H1 (cell line): Measurements from ENCODE around the gene CLBA1.
A peak's percentile ranks its signal among the peaks of the same experiment; 100 is the strongest.

ENCODE experiments used
- BCL11A ChIP-seq, 2 experiments: IDR thresholded peaks; one replicate each; pipeline ENCODE4 v1.6.1; 2011; ENCODE audit warnings: low read depth in 2 of 2, low read length in 2 of 2, mild to moderate bottlenecking in 2 of 2
- CEBPB ChIP-seq: IDR thresholded peaks from 2 replicates; pipeline ENCODE4 v1.6.1; 2012; ENCODE audit warnings: low read depth, low read length
- EZH2 ChIP-seq: fragments of 200-600 bp; sonication (generic); IDR thresholded peaks from 2 replicates; pipeline ENCODE4 v1.7.1; 2012; ENCODE audit warnings: low read depth, mild to moderate bottlenecking, moderate library complexity, low read length, inconsistent platforms; ENCODE audit not compliant: severe bottlenecking
- POLR2A ChIP-seq, 2 experiments: IDR thresholded peaks; 1 replicate in 1 of 2; 2 replicates in 1 of 2; pipeline ENCODE4 v1.6.1; 2011; ENCODE audit warnings: low read depth in 2 of 2, low read length in 2 of 2, mild to moderate bottlenecking in 2 of 2; ENCODE audit errors: control extremely low read depth in 1 of 2
- SP1 ChIP-seq: IDR thresholded peaks from 2 replicates; pipeline ENCODE4 v1.6.1; 2011; ENCODE audit warnings: low read depth, low read length
- TAF1 ChIP-seq: IDR thresholded peaks from 2 replicates; pipeline ENCODE4 v1.6.1; 2011; ENCODE audit warnings: mild to moderate bottlenecking, low read depth, low read length
- USF2 ChIP-seq: IDR thresholded peaks from 2 replicates; pipeline ENCODE4 v1.6.1; 2011; ENCODE audit warnings: low read length, improper control_type of control experiment
- YY1 ChIP-seq: IDR thresholded peaks from 2 replicates; pipeline ENCODE4 v1.6.1; 2011; ENCODE audit warnings: low read depth, mild to moderate bottlenecking, low read length
- ZNF274 ChIP-seq: IDR thresholded peaks from 2 replicates; pipeline ENCODE4 v1.7.0; 2012; ENCODE audit warnings: low read length, borderline replicate concordance; ENCODE audit errors: extremely low read depth
- TF ChIP-seq, protein P1 (sequence below), 3 experiments: IDR thresholded peaks; 1 replicate in 2 of 3; 2 replicates in 1 of 3; pipeline versions ENCODE4 v1.5.1 to v1.6.1; 2011; ENCODE audit warnings: low read length in 3 of 3, mild to moderate bottlenecking in 3 of 3, inconsistent platforms in 2 of 3, low read depth in 1 of 3, moderate library complexity in 1 of 3; ENCODE audit not compliant: insufficient read depth in 1 of 3; ENCODE audit errors: control extremely low read depth in 1 of 3

- TF ChIP-seq TAF1 (peak; percentile 93), SP1 (no peak), POLR2A (IDR thresholded peaks at IDR 0.05; ENCODE audit: control extremely low read depth in 1 of 2, low read depth in 2 of 2, low read length in 2 of 2) (no peak), EZH2 (peak; percentile 57), BCL11A (IDR thresholded peaks at IDR 0.05; ENCODE audit: low read depth in 2 of 2, low read length in 2 of 2) (no peak), ZNF274 (no peak), CEBPB (no peak), USF2 (no peak), YY1 (no peak)
- TF ChIP-seq, protein P1, sequence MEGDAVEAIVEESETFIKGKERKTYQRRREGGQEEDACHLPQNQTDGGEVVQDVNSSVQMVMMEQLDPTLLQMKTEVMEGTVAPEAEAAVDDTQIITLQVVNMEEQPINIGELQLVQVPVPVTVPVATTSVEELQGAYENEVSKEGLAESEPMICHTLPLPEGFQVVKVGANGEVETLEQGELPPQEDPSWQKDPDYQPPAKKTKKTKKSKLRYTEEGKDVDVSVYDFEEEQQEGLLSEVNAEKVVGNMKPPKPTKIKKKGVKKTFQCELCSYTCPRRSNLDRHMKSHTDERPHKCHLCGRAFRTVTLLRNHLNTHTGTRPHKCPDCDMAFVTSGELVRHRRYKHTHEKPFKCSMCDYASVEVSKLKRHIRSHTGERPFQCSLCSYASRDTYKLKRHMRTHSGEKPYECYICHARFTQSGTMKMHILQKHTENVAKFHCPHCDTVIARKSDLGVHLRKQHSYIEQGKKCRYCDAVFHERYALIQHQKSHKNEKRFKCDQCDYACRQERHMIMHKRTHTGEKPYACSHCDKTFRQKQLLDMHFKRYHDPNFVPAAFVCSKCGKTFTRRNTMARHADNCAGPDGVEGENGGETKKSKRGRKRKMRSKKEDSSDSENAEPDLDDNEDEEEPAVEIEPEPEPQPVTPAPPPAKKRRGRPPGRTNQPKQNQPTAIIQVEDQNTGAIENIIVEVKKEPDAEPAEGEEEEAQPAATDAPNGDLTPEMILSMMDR (IDR thresholded peaks at IDR 0.05; ENCODE audit: control extremely low read depth in 1 of 3, insufficient read depth in 1 of 3, low read depth in 1 of 3, low read length in 3 of 3): no peak
These were observed 7.6 kb upstream of the CLBA1 start, which contains the start of gene AHNAK2 for GRCh38 chr14:104977681-104978653.
